ENCODE data around the gene MS4A5. TPM values are rescaled to one million over a fixed set of nuclear protein-coding genes. Genes with fewer than 3 reads are reported as not detected.
A peak's percentile ranks its signal among the peaks of the same experiment; 100 is the strongest.

Gene MS4A5
- total and polyA plus RNA-seq, 10 of the 15 experiments (the other 5 are each of a cell fraction or from before 2014, with no cell fraction given): not detected

DNA sequence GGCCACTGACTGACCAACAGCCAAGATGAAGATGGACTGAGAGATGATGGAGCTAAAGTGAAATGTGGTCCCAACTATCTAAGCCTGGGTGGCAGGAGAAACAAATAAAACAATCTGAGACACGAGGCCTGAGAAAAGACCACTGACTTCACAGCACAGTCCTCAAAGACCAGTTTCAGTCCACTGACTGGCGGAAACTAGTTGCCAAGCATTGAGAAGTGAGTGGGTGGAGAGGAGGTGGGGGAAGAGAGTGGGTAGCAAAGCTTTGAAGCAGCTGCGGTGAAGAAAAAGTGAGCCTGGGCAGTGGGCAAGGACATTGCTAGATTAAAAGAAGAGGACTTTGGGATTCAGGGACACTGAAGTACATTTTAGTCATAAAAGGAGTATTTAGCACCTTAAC is 28.2 kb downstream of the MS4A5 start (continued):
- TF ChIP-seq, protein P1, sequence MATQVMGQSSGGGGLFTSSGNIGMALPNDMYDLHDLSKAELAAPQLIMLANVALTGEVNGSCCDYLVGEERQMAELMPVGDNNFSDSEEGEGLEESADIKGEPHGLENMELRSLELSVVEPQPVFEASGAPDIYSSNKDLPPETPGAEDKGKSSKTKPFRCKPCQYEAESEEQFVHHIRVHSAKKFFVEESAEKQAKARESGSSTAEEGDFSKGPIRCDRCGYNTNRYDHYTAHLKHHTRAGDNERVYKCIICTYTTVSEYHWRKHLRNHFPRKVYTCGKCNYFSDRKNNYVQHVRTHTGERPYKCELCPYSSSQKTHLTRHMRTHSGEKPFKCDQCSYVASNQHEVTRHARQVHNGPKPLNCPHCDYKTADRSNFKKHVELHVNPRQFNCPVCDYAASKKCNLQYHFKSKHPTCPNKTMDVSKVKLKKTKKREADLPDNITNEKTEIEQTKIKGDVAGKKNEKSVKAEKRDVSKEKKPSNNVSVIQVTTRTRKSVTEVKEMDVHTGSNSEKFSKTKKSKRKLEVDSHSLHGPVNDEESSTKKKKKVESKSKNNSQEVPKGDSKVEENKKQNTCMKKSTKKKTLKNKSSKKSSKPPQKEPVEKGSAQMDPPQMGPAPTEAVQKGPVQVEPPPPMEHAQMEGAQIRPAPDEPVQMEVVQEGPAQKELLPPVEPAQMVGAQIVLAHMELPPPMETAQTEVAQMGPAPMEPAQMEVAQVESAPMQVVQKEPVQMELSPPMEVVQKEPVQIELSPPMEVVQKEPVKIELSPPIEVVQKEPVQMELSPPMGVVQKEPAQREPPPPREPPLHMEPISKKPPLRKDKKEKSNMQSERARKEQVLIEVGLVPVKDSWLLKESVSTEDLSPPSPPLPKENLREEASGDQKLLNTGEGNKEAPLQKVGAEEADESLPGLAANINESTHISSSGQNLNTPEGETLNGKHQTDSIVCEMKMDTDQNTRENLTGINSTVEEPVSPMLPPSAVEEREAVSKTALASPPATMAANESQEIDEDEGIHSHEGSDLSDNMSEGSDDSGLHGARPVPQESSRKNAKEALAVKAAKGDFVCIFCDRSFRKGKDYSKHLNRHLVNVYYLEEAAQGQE (IDR thresholded peaks at IDR 0.05; ENCODE audit: low read depth, low read length): 0 out of 2 replicates have a peak, but pooled peaks have one; percentile 7
- 0 out of 2 replicates have a peak, but pooled peaks have one; percentile 63 for TF ChIP-seq MTA3 (IDR thresholded peaks at IDR 0.05; ENCODE audit: borderline replicate concordance, low read length)
- TF ChIP-seq ZNF217 (IDR thresholded peaks at IDR 0.05): no peak
- TF ChIP-seq, protein P2, sequence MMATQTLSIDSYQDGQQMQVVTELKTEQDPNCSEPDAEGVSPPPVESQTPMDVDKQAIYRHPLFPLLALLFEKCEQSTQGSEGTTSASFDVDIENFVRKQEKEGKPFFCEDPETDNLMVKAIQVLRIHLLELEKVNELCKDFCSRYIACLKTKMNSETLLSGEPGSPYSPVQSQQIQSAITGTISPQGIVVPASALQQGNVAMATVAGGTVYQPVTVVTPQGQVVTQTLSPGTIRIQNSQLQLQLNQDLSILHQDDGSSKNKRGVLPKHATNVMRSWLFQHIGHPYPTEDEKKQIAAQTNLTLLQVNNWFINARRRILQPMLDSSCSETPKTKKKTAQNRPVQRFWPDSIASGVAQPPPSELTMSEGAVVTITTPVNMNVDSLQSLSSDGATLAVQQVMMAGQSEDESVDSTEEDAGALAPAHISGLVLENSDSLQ (IDR thresholded peaks at IDR 0.05): peak; percentile 75; the same call in 1 of the 2 replicates
- peak; percentile 24; the same call in 1 of the 2 replicates for TF ChIP-seq GATAD2B (conservative IDR thresholded peaks at IDR 0.05; ENCODE audit: low read depth)
- TF ChIP-seq, protein P3, sequence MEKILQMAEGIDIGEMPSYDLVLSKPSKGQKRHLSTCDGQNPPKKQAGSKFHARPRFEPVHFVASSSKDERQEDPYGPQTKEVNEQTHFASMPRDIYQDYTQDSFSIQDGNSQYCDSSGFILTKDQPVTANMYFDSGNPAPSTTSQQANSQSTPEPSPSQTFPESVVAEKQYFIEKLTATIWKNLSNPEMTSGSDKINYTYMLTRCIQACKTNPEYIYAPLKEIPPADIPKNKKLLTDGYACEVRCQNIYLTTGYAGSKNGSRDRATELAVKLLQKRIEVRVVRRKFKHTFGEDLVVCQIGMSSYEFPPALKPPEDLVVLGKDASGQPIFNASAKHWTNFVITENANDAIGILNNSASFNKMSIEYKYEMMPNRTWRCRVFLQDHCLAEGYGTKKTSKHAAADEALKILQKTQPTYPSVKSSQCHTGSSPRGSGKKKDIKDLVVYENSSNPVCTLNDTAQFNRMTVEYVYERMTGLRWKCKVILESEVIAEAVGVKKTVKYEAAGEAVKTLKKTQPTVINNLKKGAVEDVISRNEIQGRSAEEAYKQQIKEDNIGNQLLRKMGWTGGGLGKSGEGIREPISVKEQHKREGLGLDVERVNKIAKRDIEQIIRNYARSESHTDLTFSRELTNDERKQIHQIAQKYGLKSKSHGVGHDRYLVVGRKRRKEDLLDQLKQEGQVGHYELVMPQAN (conservative IDR thresholded peaks at IDR 0.05): 0 out of 2 replicates have a peak, but pooled peaks have one; percentile 42
- peak; percentile 66; a peak in 2 of 4 replicates for TF ChIP-seq IKZF2 (IDR thresholded peaks at IDR 0.05)
- no peak for TF ChIP-seq NFYA (IDR thresholded peaks at IDR 0.05; ENCODE audit: borderline replicate concordance, low read depth, low read length)
- peak; percentile 63 for TF ChIP-seq DPF2 (IDR thresholded peaks at IDR 0.05)
- peak; percentile 31; the same call in 1 of the 2 replicates for TF ChIP-seq CBFB (IDR thresholded peaks at IDR 0.05; ENCODE audit: low read depth)
- TF ChIP-seq, protein P4, sequence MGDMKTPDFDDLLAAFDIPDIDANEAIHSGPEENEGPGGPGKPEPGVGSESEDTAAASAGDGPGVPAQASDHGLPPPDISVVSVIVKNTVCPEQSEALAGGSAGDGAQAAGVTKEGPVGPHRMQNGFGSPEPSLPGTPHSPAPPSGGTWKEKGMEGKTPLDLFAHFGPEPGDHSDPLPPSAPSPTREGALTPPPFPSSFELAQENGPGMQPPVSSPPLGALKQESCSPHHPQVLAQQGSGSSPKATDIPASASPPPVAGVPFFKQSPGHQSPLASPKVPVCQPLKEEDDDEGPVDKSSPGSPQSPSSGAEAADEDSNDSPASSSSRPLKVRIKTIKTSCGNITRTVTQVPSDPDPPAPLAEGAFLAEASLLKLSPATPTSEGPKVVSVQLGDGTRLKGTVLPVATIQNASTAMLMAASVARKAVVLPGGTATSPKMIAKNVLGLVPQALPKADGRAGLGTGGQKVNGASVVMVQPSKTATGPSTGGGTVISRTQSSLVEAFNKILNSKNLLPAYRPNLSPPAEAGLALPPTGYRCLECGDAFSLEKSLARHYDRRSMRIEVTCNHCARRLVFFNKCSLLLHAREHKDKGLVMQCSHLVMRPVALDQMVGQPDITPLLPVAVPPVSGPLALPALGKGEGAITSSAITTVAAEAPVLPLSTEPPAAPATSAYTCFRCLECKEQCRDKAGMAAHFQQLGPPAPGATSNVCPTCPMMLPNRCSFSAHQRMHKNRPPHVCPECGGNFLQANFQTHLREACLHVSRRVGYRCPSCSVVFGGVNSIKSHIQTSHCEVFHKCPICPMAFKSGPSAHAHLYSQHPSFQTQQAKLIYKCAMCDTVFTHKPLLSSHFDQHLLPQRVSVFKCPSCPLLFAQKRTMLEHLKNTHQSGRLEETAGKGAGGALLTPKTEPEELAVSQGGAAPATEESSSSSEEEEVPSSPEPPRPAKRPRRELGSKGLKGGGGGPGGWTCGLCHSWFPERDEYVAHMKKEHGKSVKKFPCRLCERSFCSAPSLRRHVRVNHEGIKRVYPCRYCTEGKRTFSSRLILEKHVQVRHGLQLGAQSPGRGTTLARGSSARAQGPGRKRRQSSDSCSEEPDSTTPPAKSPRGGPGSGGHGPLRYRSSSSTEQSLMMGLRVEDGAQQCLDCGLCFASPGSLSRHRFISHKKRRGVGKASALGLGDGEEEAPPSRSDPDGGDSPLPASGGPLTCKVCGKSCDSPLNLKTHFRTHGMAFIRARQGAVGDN (IDR thresholded peaks at IDR 0.05): peak; percentile 47; the same call in 1 of the 2 replicates
- no peak for TF ChIP-seq MYC (IDR thresholded peaks at IDR 0.05; ENCODE audit: insufficient read depth, insufficient read length, insufficient replicate concordance, low read length, severe bottlenecking)
- peak; percentile 70 for TF ChIP-seq MTA2 (IDR thresholded peaks at IDR 0.05; ENCODE audit: low read depth)
- TF ChIP-seq ETV6 (conservative IDR thresholded peaks at IDR 0.05 in 1 of 2, IDR thresholded peaks at IDR 0.05 in 1 of 2; ENCODE audit: borderline replicate concordance in 1 of 2, low read depth in 1 of 2): peak in 1 of 2 experiments; percentile 42; a peak in 1 of 4 replicates

All from GM12878 (cell line).